GM03348 (cell line): ENCODE measurements around the gene ZNF354B.
"Not testable (repeated sequence)": the region's sequence is repeated elsewhere in the genome, so short reads cannot be mapped to it uniquely, and the experiment has no call there.

ENCODE experiments used
- DNase-seq: peaks from one replicate; pipeline ENCODE4 v3.0.0; 2012; ENCODE audit warnings: low spot score

Gene ZNF354B

GRCh38 chr5:178859625-178860521 lies at the start of gene ZNF354B:
TSS of gene ZNF354B (plus strand) at chr5:178859953. CDS start at chr5:178861048, 1,095 bp downstream.
- peak; percentile 95 for DNase-seq

- DNase-seq = no peak
These were observed 42.2 kb upstream of the ZNF354B start for GRCh38 chr5:178817506-178817905.

GRCh38 chr5:178818094-178818493 lies 41.7 kb upstream of the ZNF354B start:
- no peak for DNase-seq

- DNase-seq = no peak
These were observed 39.8 kb upstream of the ZNF354B start for GRCh38 chr5:178820001-178820400.

GRCh38 chr5:178825444-178825843 lies 34.3 kb upstream of the ZNF354B start:
- no peak for DNase-seq

GRCh38 chr5:178826216-178826615 lies 33.5 kb upstream of the ZNF354B start:
- no peak for DNase-seq

GRCh38 chr5:178827636-178828035 lies 32.1 kb upstream of the ZNF354B start:
- no peak for DNase-seq

- DNase-seq = no peak
These were observed 28.7 kb upstream of the ZNF354B start for GRCh38 chr5:178831049-178831448.

GRCh38 chr5:178832618-178833201 lies 27.0 kb upstream of the ZNF354B start:
- no peak for DNase-seq

GRCh38 chr5:178836628-178837027 lies 23.1 kb upstream of the ZNF354B start:
- no peak for DNase-seq

GRCh38 chr5:178838695-178839318 lies 20.9 kb upstream of the ZNF354B start:
- not testable (repeated sequence) for DNase-seq

GRCh38 chr5:178839319-178839704 lies 20.4 kb upstream of the ZNF354B start:
- no peak for DNase-seq

- not testable (repeated sequence) for DNase-seq
These were observed 19.4 kb upstream of the ZNF354B start for GRCh38 chr5:178840399-178840798.

- DNase-seq = no peak
These were observed 10.4 kb upstream of the ZNF354B start for GRCh38 chr5:178849316-178849715.

- no peak for DNase-seq
These were observed 7.8 kb upstream of the ZNF354B start for GRCh38 chr5:178851951-178852350.

- DNase-seq = no peak
These were observed 5.5 kb upstream of the ZNF354B start for GRCh38 chr5:178854284-178854683.

- not testable (repeated sequence) for DNase-seq
These were observed 862 bp downstream of the ZNF354B start for GRCh38 chr5:178860615-178861014.

- no peak for DNase-seq
These were observed 1.9 kb downstream of the ZNF354B start for GRCh38 chr5:178861627-178862026.

- DNase-seq = no peak
These were observed 7.2 kb downstream of the ZNF354B start for GRCh38 chr5:178866946-178867345.

- no peak for DNase-seq
These were observed 9.8 kb downstream of the ZNF354B start for GRCh38 chr5:178869577-178869976.

GRCh38 chr5:178870411-178870810 lies 10.7 kb downstream of the ZNF354B start:
- DNase-seq = no peak

GRCh38 chr5:178872302-178872701 lies 12.5 kb downstream of the ZNF354B start:
- no peak for DNase-seq

GRCh38 chr5:178883115-178883694 lies 23.5 kb downstream of the ZNF354B start:
- DNase-seq = not testable (repeated sequence)
